ENCODE results near the gene PEX3.

- TF ChIP-seq CTCF (IDR thresholded peaks at IDR 0.05; ENCODE audit: insufficient read depth, low read length): no peak
- no peak for TF ChIP-seq POLR2AphosphoS5 (IDR thresholded peaks at IDR 0.05; ENCODE audit: low read depth)
These were observed 56.0 kb downstream of the PEX3 start for GRCh38 chr6:143506620-143507019.

Data from HL-60 (cell line).